Right lobe of liver (tissue), 6 donors: Measurements from ENCODE around the gene GMEB1. TPM values are rescaled to one million over a fixed set of nuclear protein-coding genes. Genes with fewer than 3 reads are reported as not detected.
"Not testable (repeated sequence)": the region's sequence is repeated elsewhere in the genome, so short reads cannot be mapped to it uniquely, and the experiment has no call there.

Experiments
- ATAC-seq, 4 donors: fragments of 200-7000 bp; cut with Tn5 transposase; one replicate each; pipeline ENCODE4 v1.9.1; 2020; ENCODE audit warnings: mild to moderate bottlenecking in 4 of 4, moderate library complexity in 4 of 4
- DNase-seq, 3 donors: peaks; one replicate each; pipeline ENCODE4 v3.0.0-alpha.2; 2020
- H3K27ac ChIP-seq, 3 donors: fragments of 200-600 bp; one replicate each; pipeline ENCODE4 v1.8.0; 2022
- H3K27me3 ChIP-seq, 2 donors: fragments of 200-600 bp; one replicate each; pipeline ENCODE4 v1.8.0; 2022
- H3K36me3 ChIP-seq, 4 donors: fragments of 200-600 bp; sonication (generic) in 1 of 4; one replicate each; pipeline versions ENCODE4 v1.5.1 to v1.8.0; 2017 to 2022; ENCODE audit warnings: control low read depth in 1 of 4
- H3K4me1 ChIP-seq, 4 donors: fragments of 200-600 bp; sonication (generic) in 1 of 4; one replicate each; pipeline versions ENCODE4 v1.5.1 to v1.8.0; 2017 to 2022; ENCODE audit warnings: control low read depth in 1 of 4
- H3K4me3 ChIP-seq, 3 donors: fragments of 200-600 bp; one replicate each; pipeline ENCODE4 v1.8.0; 2022
- H3K9me3 ChIP-seq, 4 donors: fragments of 200-600 bp; sonication (generic) in 1 of 4; one replicate each; pipeline versions ENCODE4 v1.5.1 to v1.8.0; 2017 to 2022; ENCODE audit warnings: control low read depth in 1 of 4
- CTCF ChIP-seq, 4 donors: fragments of 200-600 bp in 3 of 4; fragments of 450-650 bp in 1 of 4; IDR thresholded peaks; one replicate each; pipeline versions ENCODE4 v1.5.1 to v1.8.0; 2016 to 2022; ENCODE audit warnings: antibody characterized with exemption in 4 of 4, mild to moderate bottlenecking in 2 of 4
- POLR2A ChIP-seq: fragments of 450-650 bp; IDR thresholded peaks from one replicate; pipeline ENCODE4 v1.6.1; 2017; ENCODE audit warnings: antibody characterized with exemption, mild to moderate bottlenecking
- WGBS: methylation state at CpG from one replicate; pipeline ENCODE4 v1.1.6; 2018; ENCODE audit warnings: low coverage, low lambda C conversion rate; ENCODE audit not compliant: insufficient coverage; ENCODE audit errors: missing lambda C conversion rate; 5-methylcytosine and 5-hydroxymethylcytosine counted together
- intact Hi-C, 2 donors: fragments of 100-400 bp; cut with DNase I; formaldehyde crosslinking; loops; one replicate each; pipeline versions ENCODE4 v1.11.2 to v1.14.1; 2022
- total RNA-seq, 6 experiments: library from RNA; depleted of rRNA in 2 of 6; stranded (reverse); fragments of >200 nt in 2 of 6; fragmentation: NEBNext Ultra II Directional in 3 of 6; extraction: Animal tissue kit (Norgen Biotek cat#: 25700) in 3 of 6; gene quantifications; one replicate each; pipeline versions ENCODE4 v1.1.0 to v1.2.4, GENCODE V29; 2016 to 2023
- donor health status: DM: no; HTN: yes; CAD: no.
- donor health status: DM: no; HTN: no; CAD: no.
- donor health status: DM: no; HTN: no; CAD: no.
- donor health status: DM: no; HTN: yes; CAD: no.
- donor health status: DM: no; HTN: yes; CAD: no.

Gene GMEB1
- total RNA-seq, 6 experiments from 2014 or later = 2.8 to 5.7 (median 4.6) TPM

GRCh38 chr1:28684937-28685336 lies 16.4 kb downstream of the GMEB1 start:
- WGBS = 84% methylated on average over 4 of the region's 4 CpGs
- no peak for ATAC-seq
- Histone ChIP-seq H3K27ac (no peak overlapping the region), H3K4me3 (no peak overlapping the region), H3K36me3 (peaks cover 0 to 18% (median 0%) of the 10 kb centered on the region in 4 donors), H3K27me3 (no peaks in the 10 kb centered on the region), H3K9me3 (no peaks in the 10 kb centered on the region), H3K4me1 (no peaks in the 10 kb centered on the region)
- DNase-seq = no peak
- intact Hi-C loops = no loop called here
- TF ChIP-seq POLR2A = no peak
- no peak for TF ChIP-seq CTCF (IDR thresholded peaks at IDR 0.05)

GRCh38 chr1:28691627-28692026 lies 23.0 kb downstream of the GMEB1 start:
- ATAC-seq, intact Hi-C loops: not testable (repeated sequence)

GRCh38 chr1:28703629-28704028 lies 35.0 kb downstream of the GMEB1 start:
- WGBS = 68% methylated on average over 3 of the region's 3 CpGs
- no peak overlapping the region for H3K27ac ChIP-seq
- H3K4me3 ChIP-seq = no peak overlapping the region
- peaks cover 0 to 46% (median 7%) of the 10 kb centered on the region in 4 donors for H3K36me3 ChIP-seq
- H3K4me1 ChIP-seq = no peaks in the 10 kb centered on the region
- TF ChIP-seq POLR2A (no peak), CTCF (IDR thresholded peaks at IDR 0.05) (no peak)
- intact Hi-C loops = no loop called here
- ATAC-seq (no peak), DNase-seq (no peak)
- H3K27me3 ChIP-seq = no peaks in the 10 kb centered on the region
- no peaks in the 10 kb centered on the region for H3K9me3 ChIP-seq

More at GRCh38 chr1:28691627-28692026, 23.0 kb downstream of the GMEB1 start:
- H3K4me1 ChIP-seq, H3K4me3 ChIP-seq, DNase-seq, H3K9me3 ChIP-seq, H3K27ac ChIP-seq, H3K27me3 ChIP-seq: not testable (repeated sequence)
- WGBS = 100% methylated on average over 1 of the region's 1 CpG
- peaks cover 0 to 26% (median 7%) of the 10 kb centered on the region in 4 donors for H3K36me3 ChIP-seq

- no peaks in the 10 kb centered on the region for H3K27me3 ChIP-seq
- TF ChIP-seq POLR2A (no peak), CTCF (IDR thresholded peaks at IDR 0.05) (no peak)
- ATAC-seq (no peak), DNase-seq (no peak)
- 100% methylated on average over 2 of the region's 2 CpGs for WGBS
- no peak overlapping the region for H3K27ac ChIP-seq
- H3K36me3 ChIP-seq = peaks cover 0 to 13% (median 9%) of the 10 kb centered on the region in 4 donors
- H3K4me1 ChIP-seq = no peaks in the 10 kb centered on the region
- H3K9me3 ChIP-seq = no peaks in the 10 kb centered on the region
- H3K4me3 ChIP-seq = no peak overlapping the region
- intact Hi-C loops = no loop called here
Measured at GRCh38 chr1:28716336-28716735, 47.8 kb downstream of the GMEB1 start.

- Histone ChIP-seq H3K36me3 (peaks cover 0 to 12% (median 7%) of the 10 kb centered on the region in 4 donors), H3K4me1 (no peaks in the 10 kb centered on the region), H3K4me3 (no peak overlapping the region), H3K27me3 (no peaks in the 10 kb centered on the region), H3K9me3 (no peaks in the 10 kb centered on the region), H3K27ac (no peak overlapping the region)
- WGBS = 100% methylated on average over 1 of the region's 1 CpG
- no peak for TF ChIP-seq CTCF (IDR thresholded peaks at IDR 0.05)
- no peak for TF ChIP-seq POLR2A
- DNase-seq (no peak), ATAC-seq (no peak)
- intact Hi-C loops = no loop called here
Measured at GRCh38 chr1:28718166-28718565, 49.6 kb downstream of the GMEB1 start.
